Neural cell (in vitro differentiated cells): ENCODE results near the gene HK2. TPM values are rescaled to one million over a fixed set of nuclear protein-coding genes. Genes with fewer than 3 reads are reported as not detected.

ENCODE experiments used
- H2AFZ ChIP-seq: fragments of 200-600, 300-800 bp; sonication (generic), shearing (Covaris generic); 2 replicates; pipeline ENCODE4 v1.6.0; 2014; ENCODE audit warnings: low read depth, mild to moderate bottlenecking, antibody characterized with exemption, low read length, moderate library complexity
- H3F3A ChIP-seq: fragments of 200-600 bp; shearing (Covaris generic); 2 replicates; pipeline ENCODE4 v1.6.1; 2016; ENCODE audit warnings: mild to moderate bottlenecking, moderate library complexity, mixed read lengths, antibody characterized with exemption, low read length; ENCODE audit not compliant: insufficient read depth, poor library complexity, severe bottlenecking
- H3K27ac ChIP-seq: fragments of 200-600, 300-800 bp; sonication (generic), shearing (Covaris generic); 2 replicates; pipeline ENCODE4 v1.5.1; 2014; ENCODE audit warnings: mild to moderate bottlenecking, low read length, moderate library complexity
- H3K27me3 ChIP-seq: fragments of 300-800, 200-600 bp; sonication (generic), shearing (Covaris generic); 2 replicates; pipeline ENCODE4 v1.6.0; 2014; ENCODE audit warnings: mild to moderate bottlenecking, low read depth, low read length, moderate library complexity; ENCODE audit not compliant: insufficient read depth
- H3K36me3 ChIP-seq: fragments of 300-800, 200-600 bp; sonication (generic), shearing (Covaris generic); 2 replicates; pipeline ENCODE4 v1.5.1; 2014; ENCODE audit warnings: mild to moderate bottlenecking, antibody characterized with exemption, low read length, moderate library complexity; ENCODE audit not compliant: insufficient read depth
- H3K4me2 ChIP-seq: fragments of 300-800, 200-600 bp; sonication (generic), shearing (Covaris generic); 2 replicates; pipeline ENCODE4 v1.6.0; 2014; ENCODE audit warnings: mild to moderate bottlenecking, low read length
- H3K4me3 ChIP-seq: fragments of 300-800, 200-600 bp; sonication (generic), shearing (Covaris generic); 2 replicates; pipeline ENCODE4 v1.5.1; 2014; ENCODE audit warnings: mild to moderate bottlenecking, low read length, moderate library complexity
- H3K79me2 ChIP-seq: fragments of 200-600 bp; shearing (Covaris generic); replicated peaks from 2 replicates; pipeline ENCODE4 v1.6.0; 2014; ENCODE audit warnings: mild to moderate bottlenecking, low read length, moderate library complexity; ENCODE audit not compliant: insufficient read depth
- H3K9ac ChIP-seq: fragments of 300-800, 200-600 bp; sonication (generic), shearing (Covaris generic); 2 replicates; pipeline ENCODE4 v1.6.1; 2016; ENCODE audit warnings: mild to moderate bottlenecking, low read length, mixed read lengths
- H3K9me2 ChIP-seq: fragments of 200-600 bp; shearing (Covaris generic); 2 replicates; pipeline ENCODE4 v1.6.1; 2016; ENCODE audit warnings: mild to moderate bottlenecking, low read length, mixed read lengths; ENCODE audit not compliant: insufficient read depth
- H3K9me3 ChIP-seq: fragments of 200-600, 300-800 bp; sonication (generic), shearing (Covaris generic); 2 replicates; pipeline ENCODE4 v1.6.1; 2016; ENCODE audit warnings: mild to moderate bottlenecking, mixed run types, low read length, moderate library complexity, mixed read lengths
- H4K20me1 ChIP-seq: fragments of 200-600 bp; shearing (Covaris generic); 2 replicates; pipeline ENCODE4 v1.6.1; 2016; ENCODE audit warnings: mild to moderate bottlenecking, mixed run types; ENCODE audit not compliant: insufficient read depth
- CTCF ChIP-seq: fragments of 450-650 bp; IDR thresholded peaks from 2 replicates; pipeline ENCODE4 v1.5.1; 2014; ENCODE audit warnings: antibody characterized with exemption, mild to moderate bottlenecking, moderate library complexity; ENCODE audit not compliant: poor library complexity, severe bottlenecking
- EP300 ChIP-seq: fragments of 450-650 bp; conservative IDR thresholded peaks from 2 replicates; pipeline ENCODE4 v1.6.1; 2014; ENCODE audit warnings: antibody characterized with exemption, mild to moderate bottlenecking, moderate library complexity; ENCODE audit not compliant: poor library complexity, severe bottlenecking
- EZH2 ChIP-seq: fragments of 200-600, 300-800 bp; shearing (Covaris generic), sonication (generic); IDR thresholded peaks from 2 replicates; pipeline ENCODE4 v1.6.1; 2014; ENCODE audit warnings: antibody characterized with exemption, low read length, borderline replicate concordance, mild to moderate bottlenecking; ENCODE audit not compliant: insufficient read depth, poor library complexity, severe bottlenecking
- MXI1 ChIP-seq: fragments of 450-650 bp; conservative IDR thresholded peaks from 2 replicates; pipeline ENCODE4 v1.6.1; 2014; ENCODE audit warnings: antibody characterized with exemption, mild to moderate bottlenecking; ENCODE audit not compliant: poor library complexity, severe bottlenecking
- POLR2AphosphoS5 ChIP-seq: IDR thresholded peaks from 2 replicates; pipeline ENCODE4 v1.6.1; 2012
- RAD21 ChIP-seq: fragments of 450-650 bp; conservative IDR thresholded peaks from 2 replicates; pipeline ENCODE4 v1.6.1; 2014; ENCODE audit warnings: antibody characterized with exemption, mild to moderate bottlenecking, moderate library complexity
- SMC3 ChIP-seq: fragments of 450-650 bp; conservative IDR thresholded peaks from 2 replicates; pipeline ENCODE4 v1.6.1; 2014; ENCODE audit warnings: antibody characterized with exemption, mild to moderate bottlenecking, moderate library complexity; ENCODE audit not compliant: poor library complexity
- TAF1 ChIP-seq: IDR thresholded peaks from 2 replicates; pipeline ENCODE4 v1.6.1; 2012; ENCODE audit warnings: low read depth
- polyA plus RNA-seq: library from polyadenylated mRNA; depleted of rRNA; stranded (reverse); fragments of >200 nt; gene quantifications from 2 replicates; pipeline ENCODE4 v1.2.3, GENCODE V29; 2014
- TF ChIP-seq, protein P1 (sequence below): IDR thresholded peaks from 2 replicates; pipeline ENCODE4 v1.6.1; 2012; ENCODE audit warnings: borderline replicate concordance

The HK2 gene
- polyA plus RNA-seq, 1 donor from 2014 or later, result 0.47 TPM

DNA sequence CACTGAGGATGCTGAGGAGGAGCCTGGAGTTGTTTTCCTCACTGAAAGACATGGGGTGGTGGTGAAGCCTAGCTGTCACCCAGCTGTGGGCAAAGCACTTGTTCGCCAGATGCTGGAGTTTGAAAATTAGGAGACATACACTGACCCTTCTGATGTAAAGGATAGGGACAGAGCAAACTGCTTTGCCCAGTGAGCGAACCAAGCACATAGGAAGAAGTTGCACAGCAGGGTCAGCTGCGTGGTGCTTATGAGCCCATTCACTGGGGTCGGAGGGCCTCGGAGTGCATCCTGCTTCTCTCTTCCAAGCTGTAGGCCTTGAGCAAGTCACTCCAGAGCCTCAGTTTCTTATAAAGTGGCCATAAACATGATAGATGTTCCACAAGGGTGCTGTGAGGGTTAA is 50.9 kb downstream of the HK2 start:
- H3K27me3 ChIP-seq, result no peaks in the 10 kb centered on the region
- no peaks in the 10 kb centered on the region for H3K9me3 ChIP-seq
- H2AFZ ChIP-seq, result no peak overlapping the region
- H3K79me2 ChIP-seq, result no peaks in the 10 kb centered on the region
- TF ChIP-seq, protein P1, sequence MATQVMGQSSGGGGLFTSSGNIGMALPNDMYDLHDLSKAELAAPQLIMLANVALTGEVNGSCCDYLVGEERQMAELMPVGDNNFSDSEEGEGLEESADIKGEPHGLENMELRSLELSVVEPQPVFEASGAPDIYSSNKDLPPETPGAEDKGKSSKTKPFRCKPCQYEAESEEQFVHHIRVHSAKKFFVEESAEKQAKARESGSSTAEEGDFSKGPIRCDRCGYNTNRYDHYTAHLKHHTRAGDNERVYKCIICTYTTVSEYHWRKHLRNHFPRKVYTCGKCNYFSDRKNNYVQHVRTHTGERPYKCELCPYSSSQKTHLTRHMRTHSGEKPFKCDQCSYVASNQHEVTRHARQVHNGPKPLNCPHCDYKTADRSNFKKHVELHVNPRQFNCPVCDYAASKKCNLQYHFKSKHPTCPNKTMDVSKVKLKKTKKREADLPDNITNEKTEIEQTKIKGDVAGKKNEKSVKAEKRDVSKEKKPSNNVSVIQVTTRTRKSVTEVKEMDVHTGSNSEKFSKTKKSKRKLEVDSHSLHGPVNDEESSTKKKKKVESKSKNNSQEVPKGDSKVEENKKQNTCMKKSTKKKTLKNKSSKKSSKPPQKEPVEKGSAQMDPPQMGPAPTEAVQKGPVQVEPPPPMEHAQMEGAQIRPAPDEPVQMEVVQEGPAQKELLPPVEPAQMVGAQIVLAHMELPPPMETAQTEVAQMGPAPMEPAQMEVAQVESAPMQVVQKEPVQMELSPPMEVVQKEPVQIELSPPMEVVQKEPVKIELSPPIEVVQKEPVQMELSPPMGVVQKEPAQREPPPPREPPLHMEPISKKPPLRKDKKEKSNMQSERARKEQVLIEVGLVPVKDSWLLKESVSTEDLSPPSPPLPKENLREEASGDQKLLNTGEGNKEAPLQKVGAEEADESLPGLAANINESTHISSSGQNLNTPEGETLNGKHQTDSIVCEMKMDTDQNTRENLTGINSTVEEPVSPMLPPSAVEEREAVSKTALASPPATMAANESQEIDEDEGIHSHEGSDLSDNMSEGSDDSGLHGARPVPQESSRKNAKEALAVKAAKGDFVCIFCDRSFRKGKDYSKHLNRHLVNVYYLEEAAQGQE, result no peak
- TF ChIP-seq TAF1, result no peak
- no peak for TF ChIP-seq CTCF
- TF ChIP-seq EP300, result no peak
- TF ChIP-seq EZH2, result no peak
- no peak for TF ChIP-seq POLR2AphosphoS5
- no peak for TF ChIP-seq RAD21
- TF ChIP-seq MXI1, result no peak
- no peak for TF ChIP-seq SMC3
- no peak overlapping the region for H3K4me3 ChIP-seq
- H3K9me2 ChIP-seq, result no peaks in the 10 kb centered on the region
- no peaks in the 10 kb centered on the region for H4K20me1 ChIP-seq
- H3K4me2 ChIP-seq, result no peak overlapping the region
- H3K36me3 ChIP-seq, result no peaks in the 10 kb centered on the region
- no peak overlapping the region for H3K9ac ChIP-seq
- H3K27ac ChIP-seq, result no peak overlapping the region
- H3F3A ChIP-seq, result no peaks in the 10 kb centered on the region

GRCh38 chr2:74886251-74886650 is 52.3 kb downstream of the HK2 start:
- Histone ChIP-seq H3K27me3 (no peaks in the 10 kb centered on the region), H3K4me3 (no peak overlapping the region), H3K79me2 (no peaks in the 10 kb centered on the region), H3K9me2 (no peaks in the 10 kb centered on the region), H3K36me3 (no peaks in the 10 kb centered on the region), H2AFZ (no peak overlapping the region), H3K9ac (no peak overlapping the region), H3K4me2 (no peak overlapping the region), H3K27ac (no peak overlapping the region), H3F3A (no peaks in the 10 kb centered on the region), H3K9me3 (no peaks in the 10 kb centered on the region), H4K20me1 (no peaks in the 10 kb centered on the region)
- TF ChIP-seq RAD21, result no peak
- no peak for TF ChIP-seq POLR2AphosphoS5
- TF ChIP-seq SMC3, result no peak
- no peak for TF ChIP-seq EZH2
- TF ChIP-seq, protein P1, result no peak
- no peak for TF ChIP-seq MXI1
- TF ChIP-seq EP300, result no peak
- TF ChIP-seq CTCF, result no peak
- TF ChIP-seq TAF1, result no peak
